ENCODE results near the gene CGNL1.

CGNL1 gene

GRCh38 chr15:57424628-57425405, 48.5 kb downstream of the CGNL1 start:
- no peak for TF ChIP-seq CTCF (IDR thresholded peaks at IDR 0.05; ENCODE audit: borderline replicate concordance, insufficient read depth, low read depth, low read length)
- H3K4me3 ChIP-seq (ENCODE audit: low read depth, low read length) = no peak overlapping the region

GRCh38 chr15:57425842-57426241, 49.5 kb downstream of the CGNL1 start:
- TF ChIP-seq CTCF (IDR thresholded peaks at IDR 0.05; ENCODE audit: borderline replicate concordance, insufficient read depth, low read depth, low read length) = no peak
- H3K4me3 ChIP-seq (ENCODE audit: low read depth, low read length) = no peak overlapping the region

GRCh38 chr15:57427367-57427821, 51.1 kb downstream of the CGNL1 start:
- TF ChIP-seq CTCF (IDR thresholded peaks at IDR 0.05; ENCODE audit: borderline replicate concordance, insufficient read depth, low read depth, low read length) = no peak
- no peak overlapping the region for H3K4me3 ChIP-seq (ENCODE audit: low read depth, low read length)

- no peak overlapping the region for H3K4me3 ChIP-seq (ENCODE audit: low read depth, low read length)
- TF ChIP-seq CTCF (IDR thresholded peaks at IDR 0.05; ENCODE audit: borderline replicate concordance, insufficient read depth, low read depth, low read length) = no peak
Observed at GRCh38 chr15:57432141-57432741, 55.9 kb downstream of the CGNL1 start.

- H3K4me3 ChIP-seq (ENCODE audit: low read depth, low read length) = no peak overlapping the region
- no peak for TF ChIP-seq CTCF (IDR thresholded peaks at IDR 0.05; ENCODE audit: borderline replicate concordance, insufficient read depth, low read depth, low read length)
Observed at GRCh38 chr15:57436166-57436565, 59.9 kb downstream of the CGNL1 start.

GRCh38 chr15:57436961-57437360, 60.7 kb downstream of the CGNL1 start:
- no peak overlapping the region for H3K4me3 ChIP-seq (ENCODE audit: low read depth, low read length)
- TF ChIP-seq CTCF (IDR thresholded peaks at IDR 0.05; ENCODE audit: borderline replicate concordance, insufficient read depth, low read depth, low read length) = no peak

- H3K4me3 ChIP-seq (ENCODE audit: low read depth, low read length) = no peak overlapping the region
- no peak for TF ChIP-seq CTCF (IDR thresholded peaks at IDR 0.05; ENCODE audit: borderline replicate concordance, insufficient read depth, low read depth, low read length)
Observed at GRCh38 chr15:57437564-57437963, 61.3 kb downstream of the CGNL1 start.
